Glutamatergic neuron (in vitro differentiated cells): Measurements from ENCODE around the gene MTG1. TPM values are rescaled to one million over a fixed set of nuclear protein-coding genes. Genes with fewer than 3 reads are reported as not detected.

Source experiments
- DNase-seq: peaks from one replicate; pipeline ENCODE4 v3.0.0; 2022
- H3K27ac Mint-ChIP-seq: one replicate; pipeline ENCODE4 v1.8.0; 2020; ENCODE audit warnings: mild to moderate bottlenecking, mixed read lengths, inconsistent platforms; ENCODE audit not compliant: unreplicated experiment
- H3K27me3 Mint-ChIP-seq: one replicate; pipeline ENCODE4 v1.8.0; 2020; ENCODE audit warnings: mild to moderate bottlenecking, moderate library complexity, mixed read lengths, inconsistent platforms; ENCODE audit not compliant: unreplicated experiment
- H3K36me3 Mint-ChIP-seq: one replicate; pipeline ENCODE4 v1.8.0; 2020; ENCODE audit warnings: mild to moderate bottlenecking, mixed read lengths, inconsistent platforms; ENCODE audit not compliant: unreplicated experiment
- H3K4me1 Mint-ChIP-seq: one replicate; pipeline ENCODE4 v1.8.0; 2020; ENCODE audit warnings: mild to moderate bottlenecking, low read depth, mixed read lengths, inconsistent platforms; ENCODE audit not compliant: unreplicated experiment
- H3K4me3 Mint-ChIP-seq: one replicate; pipeline ENCODE4 v1.8.0; 2020; ENCODE audit warnings: mild to moderate bottlenecking, mixed read lengths, inconsistent platforms; ENCODE audit not compliant: unreplicated experiment
- H3K9me3 Mint-ChIP-seq: one replicate; pipeline ENCODE4 v1.8.0; 2020; ENCODE audit warnings: mild to moderate bottlenecking, moderate library complexity, mixed read lengths, inconsistent platforms; ENCODE audit not compliant: unreplicated experiment
- total RNA-seq: library from RNA; stranded (reverse); fragmentation: NEBNext Ultra II Directional; extraction: Animal tissue kit (Norgen Biotek cat#: 25700); gene quantifications from one replicate; pipeline ENCODE4 v1.2.1, GENCODE V29; 2021; ENCODE audit not compliant: unreplicated experiment
- TF ChIP-seq, protein P1 (sequence below): fragments of 200-600 bp; sonication (generic); IDR thresholded peaks from one replicate; pipeline ENCODE4 v1.5.0; 2021; ENCODE audit not compliant: partially characterized antibody, unreplicated experiment

Gene MTG1
- total RNA-seq, 1 donor from 2014 or later = 76.4 TPM

- Mint-ChIP-seq H3K27me3 (no peaks in the 10 kb centered on the region), H3K4me3 (no peak overlapping the region), H3K9me3 (peaks cover 2% of the 10 kb centered on the region), H3K4me1 (no peaks in the 10 kb centered on the region), H3K36me3 (no peaks in the 10 kb centered on the region), H3K27ac (no peak overlapping the region)
- DNase-seq = no peak
- TF ChIP-seq, protein P1, sequence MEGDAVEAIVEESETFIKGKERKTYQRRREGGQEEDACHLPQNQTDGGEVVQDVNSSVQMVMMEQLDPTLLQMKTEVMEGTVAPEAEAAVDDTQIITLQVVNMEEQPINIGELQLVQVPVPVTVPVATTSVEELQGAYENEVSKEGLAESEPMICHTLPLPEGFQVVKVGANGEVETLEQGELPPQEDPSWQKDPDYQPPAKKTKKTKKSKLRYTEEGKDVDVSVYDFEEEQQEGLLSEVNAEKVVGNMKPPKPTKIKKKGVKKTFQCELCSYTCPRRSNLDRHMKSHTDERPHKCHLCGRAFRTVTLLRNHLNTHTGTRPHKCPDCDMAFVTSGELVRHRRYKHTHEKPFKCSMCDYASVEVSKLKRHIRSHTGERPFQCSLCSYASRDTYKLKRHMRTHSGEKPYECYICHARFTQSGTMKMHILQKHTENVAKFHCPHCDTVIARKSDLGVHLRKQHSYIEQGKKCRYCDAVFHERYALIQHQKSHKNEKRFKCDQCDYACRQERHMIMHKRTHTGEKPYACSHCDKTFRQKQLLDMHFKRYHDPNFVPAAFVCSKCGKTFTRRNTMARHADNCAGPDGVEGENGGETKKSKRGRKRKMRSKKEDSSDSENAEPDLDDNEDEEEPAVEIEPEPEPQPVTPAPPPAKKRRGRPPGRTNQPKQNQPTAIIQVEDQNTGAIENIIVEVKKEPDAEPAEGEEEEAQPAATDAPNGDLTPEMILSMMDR = no peak
These were observed 38.0 kb upstream of the MTG1 start for GRCh38 chr10:133355991-133356390.

DNA sequence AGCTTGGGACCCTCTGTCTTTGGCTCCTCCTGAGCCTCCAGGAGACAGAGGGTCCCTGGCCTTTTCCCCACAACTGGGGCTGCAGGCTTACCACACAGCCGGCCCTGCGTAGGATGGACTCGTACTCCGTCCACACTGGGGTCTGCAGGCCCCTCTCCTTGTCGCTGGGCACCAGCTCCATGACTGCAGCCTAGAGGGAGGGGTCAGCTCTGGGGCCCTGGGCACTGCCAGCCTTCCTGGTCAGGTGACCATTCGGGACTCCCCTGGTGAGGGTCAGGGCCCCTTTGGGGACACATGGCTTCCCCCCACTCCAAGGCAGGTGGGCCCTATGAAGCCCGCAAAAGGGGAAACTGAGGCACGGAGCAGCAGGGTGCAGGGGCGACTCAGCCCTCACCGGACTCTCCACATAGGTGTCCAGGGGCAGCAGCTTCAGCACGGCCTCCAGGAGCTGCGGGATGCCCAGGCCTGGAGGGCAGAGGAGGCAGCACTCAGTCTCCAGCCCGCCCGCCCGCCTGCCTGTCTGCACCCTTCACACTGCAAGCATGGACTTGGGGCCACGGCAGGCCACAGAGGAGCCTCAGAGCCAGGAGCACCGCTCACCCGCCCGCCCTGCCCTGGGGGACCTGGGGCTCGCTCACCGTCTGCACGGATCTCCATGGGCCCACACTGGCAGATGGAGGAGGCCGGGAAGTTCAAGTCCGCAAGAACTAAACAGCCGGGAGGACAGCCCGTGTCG, 37.2 kb upstream of the MTG1 start:
- TF ChIP-seq, protein P1 = no peak
- peaks cover 2% of the 10 kb centered on the region for H3K9me3 Mint-ChIP-seq
- no peaks in the 10 kb centered on the region for H3K27me3 Mint-ChIP-seq
- no peaks in the 10 kb centered on the region for H3K4me1 Mint-ChIP-seq
- peaks cover 4% of the 10 kb centered on the region for H3K36me3 Mint-ChIP-seq
- H3K27ac Mint-ChIP-seq = no peak overlapping the region
- DNase-seq = no peak
- H3K4me3 Mint-ChIP-seq = peak overlapping the region; percentile 76

GRCh38 chr10:133357285-133358161, 36.4 kb upstream of the MTG1 start, which contains the start of gene FUOM:
Gene FUOM (minus strand): TSS chr10:133358019. CDS start chr10:133358007, 12 bp downstream.
- peaks cover 10% of the 10 kb centered on the region for H3K36me3 Mint-ChIP-seq
- peaks cover 7% of the 10 kb centered on the region for H3K9me3 Mint-ChIP-seq
- no peaks in the 10 kb centered on the region for H3K4me1 Mint-ChIP-seq
- peak; percentile 70 for DNase-seq
- H3K27me3 Mint-ChIP-seq = peaks cover 3% of the 10 kb centered on the region
- peak within 1 kb of the TSS; percentile 76 for H3K4me3 Mint-ChIP-seq
- TF ChIP-seq, protein P1 = no peak
- H3K27ac Mint-ChIP-seq = no peak within 1 kb of the TSS

DNA sequence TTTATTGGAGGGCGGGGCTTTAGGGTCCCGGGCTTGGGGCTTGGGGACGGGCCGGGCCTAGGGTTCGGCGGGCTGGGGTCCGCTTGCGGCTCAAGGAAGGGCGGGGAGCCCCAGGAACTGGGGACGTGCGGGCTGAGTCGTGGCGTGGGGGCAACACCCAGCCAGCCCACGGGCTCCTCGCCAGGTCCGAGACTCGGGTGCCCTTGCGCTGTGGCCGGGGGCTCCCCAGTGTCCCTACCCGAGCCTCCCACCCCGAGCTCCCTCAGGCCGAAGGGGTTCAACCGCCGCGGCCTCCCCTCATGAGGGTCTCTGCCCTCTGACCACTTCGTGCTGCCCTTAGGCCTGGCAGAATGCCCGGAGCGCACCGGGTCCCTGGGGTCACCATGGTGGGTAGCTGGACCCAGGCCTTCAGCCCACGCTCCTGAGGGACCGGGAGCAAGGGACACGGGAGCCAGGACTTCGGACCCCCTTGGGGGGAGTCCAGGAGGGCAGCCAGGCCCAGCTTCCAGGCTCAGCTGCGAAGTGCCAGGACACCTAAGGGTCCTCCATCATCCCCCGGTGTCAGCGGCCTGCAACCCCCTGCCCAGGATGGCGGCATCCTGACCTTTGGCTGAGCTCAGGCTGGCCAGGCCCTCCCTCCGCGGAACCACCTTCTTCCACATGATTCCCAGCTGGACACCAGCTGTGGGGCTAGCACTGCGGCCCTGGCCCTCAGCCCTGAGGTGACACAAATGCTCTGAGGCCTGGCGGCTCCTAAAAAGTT, 35.6 kb upstream of the MTG1 start:
- H3K27me3 Mint-ChIP-seq = peaks cover 3% of the 10 kb centered on the region
- no peak overlapping the region for H3K27ac Mint-ChIP-seq
- peaks cover 7% of the 10 kb centered on the region for H3K9me3 Mint-ChIP-seq
- no peak for DNase-seq
- TF ChIP-seq, protein P1 = no peak
- H3K4me1 Mint-ChIP-seq = no peaks in the 10 kb centered on the region
- H3K4me3 Mint-ChIP-seq = no peak overlapping the region
- peaks cover 10% of the 10 kb centered on the region for H3K36me3 Mint-ChIP-seq
